Subcutaneous abdominal adipose tissue (tissue), 5 donors: ENCODE measurements around the gene VRK3.
"Not testable (repeated sequence)": the region's sequence is repeated elsewhere in the genome, so short reads cannot be mapped to it uniquely, and the experiment has no call there.

Source experiments
- H3K27ac ChIP-seq: one replicate; pipeline ENCODE4 v1.7.0; 2013; ENCODE audit warnings: low read depth, mild to moderate bottlenecking, inconsistent platforms, low read length, moderate library complexity
- H3K27me3 ChIP-seq, 5 donors: one replicate each; pipeline ENCODE4 v1.7.0; 2013; ENCODE audit warnings: low read length in 5 of 5, inconsistent platforms in 1 of 5; ENCODE audit not compliant: control insufficient read depth in 5 of 5, insufficient read depth in 4 of 5
- H3K36me3 ChIP-seq, 5 donors: one replicate each; pipeline ENCODE4 v1.7.0; 2013; ENCODE audit warnings: low read length in 5 of 5; ENCODE audit not compliant: control insufficient read depth in 5 of 5, insufficient read depth in 5 of 5
- H3K4me1 ChIP-seq, 5 donors: one replicate each; pipeline ENCODE4 v1.7.0; 2013; ENCODE audit warnings: low read length in 5 of 5, mild to moderate bottlenecking in 3 of 5, moderate library complexity in 1 of 5; ENCODE audit not compliant: control insufficient read depth in 5 of 5, insufficient read depth in 5 of 5
- H3K4me3 ChIP-seq, 5 donors: one replicate each; pipeline ENCODE4 v1.7.0; 2013; ENCODE audit warnings: low read length in 5 of 5, low read depth in 1 of 5
- H3K9ac ChIP-seq, 5 donors: one replicate each; pipeline ENCODE4 v1.7.0; 2013; ENCODE audit warnings: low read length in 5 of 5, mild to moderate bottlenecking in 4 of 5, moderate library complexity in 3 of 5
- H3K9me3 ChIP-seq, 5 donors: one replicate each; pipeline ENCODE4 v1.7.0; 2013; ENCODE audit warnings: low read length in 5 of 5; ENCODE audit not compliant: control insufficient read depth in 5 of 5
- donor health status: healthy.
- donor health status: healthy.
- donor health status: healthy.
- donor health status: healthy.
- donor health status: healthy.

VRK3 gene

DNA sequence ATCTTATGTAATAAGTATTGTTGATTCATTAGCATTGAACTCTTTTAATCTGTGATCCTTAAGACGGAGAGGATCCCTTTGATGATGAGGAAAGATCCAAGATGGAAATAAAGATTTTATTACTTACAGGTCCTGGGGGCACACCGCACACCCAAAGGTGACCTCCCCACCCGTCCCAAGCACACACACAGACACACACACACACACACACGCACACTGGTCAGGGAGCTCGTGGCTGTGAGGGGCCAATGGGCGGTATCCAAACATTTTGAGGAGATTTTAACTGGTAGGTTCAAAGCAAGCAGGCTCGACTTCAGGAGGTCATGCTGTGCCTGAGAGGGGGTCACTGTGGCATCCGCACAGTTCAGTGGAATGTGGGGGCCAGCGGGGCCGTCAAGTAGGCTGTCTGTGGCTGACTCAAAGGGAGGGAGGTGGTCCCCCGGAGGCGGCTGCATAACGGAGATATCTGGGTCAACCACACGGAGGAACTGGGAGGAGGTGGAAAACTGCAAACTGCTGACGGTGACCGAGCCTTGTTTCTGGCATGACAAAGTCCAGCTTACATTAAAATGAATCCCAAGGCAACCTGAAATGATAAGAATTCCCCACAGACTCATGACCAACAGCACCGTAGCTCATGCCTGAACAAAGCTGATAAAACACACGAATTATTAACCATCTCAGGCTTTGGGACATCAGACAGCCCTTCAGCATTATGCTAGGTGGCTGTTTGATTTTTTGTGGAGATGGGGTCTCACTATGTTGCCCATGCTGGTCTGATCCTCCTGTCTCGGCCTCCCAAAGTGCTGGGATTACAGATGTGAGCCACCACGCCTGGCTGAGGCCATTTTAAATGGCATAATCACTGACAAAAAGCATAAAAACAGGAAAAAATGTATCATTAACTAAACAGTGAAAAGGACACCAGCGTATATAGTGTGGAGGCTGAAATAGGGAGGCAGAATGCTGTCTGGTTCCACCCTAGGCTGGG is 43.3 kb downstream of the VRK3 start:
- no peak overlapping the region for H3K4me3 ChIP-seq

DNA sequence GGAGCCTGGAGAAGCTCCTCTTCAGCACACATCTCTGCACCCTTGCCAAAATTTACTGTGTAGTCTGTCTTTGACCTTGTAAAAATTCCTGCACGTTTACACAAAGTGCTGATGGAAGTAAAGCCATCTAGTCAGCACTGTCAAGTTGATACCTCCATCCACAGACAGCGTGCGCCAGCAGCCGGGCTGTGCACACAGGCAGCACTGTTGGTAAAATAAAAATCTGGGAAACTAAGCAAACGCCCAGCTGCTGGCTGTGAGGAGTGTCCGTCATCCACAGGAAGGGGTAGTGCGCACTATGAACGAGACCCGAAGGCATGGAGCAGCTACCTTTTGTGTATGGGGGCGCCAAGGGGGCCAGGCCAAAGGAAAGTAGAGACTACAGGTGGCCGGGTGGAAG is 46.8 kb downstream of the VRK3 start:
- H3K36me3 ChIP-seq: peaks cover 0 to 61% (median 56%) of the 10 kb centered on the region in 5 donors

More for the DNA sequence above, 43.3 kb downstream of the VRK3 start:
- Histone ChIP-seq H3K9me3 (no peaks in the 10 kb centered on the region), H3K4me1 (no peaks in the 10 kb centered on the region), H3K36me3 (peaks cover 3 to 75% (median 63%) of the 10 kb centered on the region in 5 donors), H3K27me3 (no peaks in the 10 kb centered on the region), H3K9ac (no peak overlapping the region), H3K27ac (no peak overlapping the region)

DNA sequence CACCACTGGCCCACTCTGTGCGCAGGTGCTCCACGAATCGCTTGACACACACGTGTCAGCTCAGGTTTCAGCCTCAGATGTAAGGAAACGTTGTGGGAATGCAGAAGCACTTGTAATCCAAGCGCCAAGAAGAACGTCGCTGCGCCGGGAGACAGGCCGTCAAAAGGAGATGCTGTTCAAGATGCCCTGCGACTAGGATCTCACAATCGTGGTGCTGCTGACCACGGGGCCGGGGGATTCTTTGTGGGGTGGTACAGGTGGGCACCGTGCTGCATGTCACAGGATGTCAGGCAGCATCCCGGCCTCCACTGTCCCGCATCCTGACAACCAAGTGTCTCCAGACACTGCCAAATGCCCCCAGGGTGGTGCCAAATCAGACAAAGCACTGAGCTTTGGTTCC is 47.3 kb downstream of the VRK3 start:
- Histone ChIP-seq H3K9me3 (no peaks in the 10 kb centered on the region), H3K4me1 (peaks cover 0 to 12% (median 3%) of the 10 kb centered on the region in 5 donors), H3K9ac (no peak overlapping the region), H3K27me3 (no peaks in the 10 kb centered on the region), H3K27ac (no peak overlapping the region), H3K4me3 (no peak overlapping the region), H3K36me3 (peaks cover 0 to 62% (median 56%) of the 10 kb centered on the region in 5 donors)

More for the DNA sequence above, 46.8 kb downstream of the VRK3 start:
- Histone ChIP-seq H3K27ac (no peak overlapping the region), H3K27me3 (no peaks in the 10 kb centered on the region), H3K9ac (no peak overlapping the region), H3K4me3 (no peak overlapping the region), H3K4me1 (peaks cover 0 to 8% (median under 1%) of the 10 kb centered on the region in 5 donors), H3K9me3 (no peaks in the 10 kb centered on the region)

DNA sequence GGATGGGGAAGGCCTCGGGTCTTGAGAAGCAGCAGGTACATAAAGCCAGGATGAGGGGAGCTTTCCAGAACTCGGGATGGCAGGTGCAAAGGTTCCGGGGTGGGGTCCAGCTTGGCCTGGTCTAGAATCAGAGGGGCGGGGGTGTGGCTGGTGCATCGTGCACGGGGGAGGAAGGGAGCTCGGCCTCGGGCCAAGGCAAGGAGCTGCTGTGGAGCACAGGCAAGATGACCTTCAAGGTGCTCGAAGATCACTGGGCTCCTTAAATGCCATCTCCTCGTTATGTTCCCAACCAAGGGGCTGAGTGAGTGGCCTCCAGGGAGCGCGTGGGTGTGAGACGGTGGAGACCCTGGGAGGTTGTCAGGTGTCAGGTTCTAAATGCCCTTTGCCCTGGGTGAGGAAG is 48.1 kb downstream of the VRK3 start:
- Histone ChIP-seq H3K36me3 (peaks cover 0 to 55% (median 52%) of the 10 kb centered on the region in 5 donors), H3K4me3 (no peak overlapping the region), H3K4me1 (peaks cover 0 to 17% (median 3%) of the 10 kb centered on the region in 5 donors), H3K9me3 (no peaks in the 10 kb centered on the region), H3K9ac (no peak overlapping the region), H3K27ac (no peak overlapping the region), H3K27me3 (no peaks in the 10 kb centered on the region)

DNA sequence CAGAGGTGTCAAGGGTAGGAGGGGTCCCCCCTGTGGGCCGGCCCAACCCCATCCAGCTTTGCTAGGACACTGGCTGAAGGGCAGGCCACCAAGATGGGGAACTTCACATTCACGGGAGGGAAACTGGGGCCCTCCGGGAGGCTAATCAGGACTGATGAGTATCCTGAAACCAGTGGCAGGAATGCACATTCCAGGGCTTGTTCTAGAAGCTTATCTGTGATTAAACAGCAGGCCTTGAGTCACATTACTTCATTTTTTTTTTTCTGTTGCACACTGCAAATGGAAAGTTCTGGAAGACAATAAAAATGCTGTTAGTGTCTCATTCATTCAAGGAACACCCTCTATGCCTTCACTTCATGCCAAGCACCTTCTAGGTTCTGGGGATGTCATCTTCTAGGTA is 48.7 kb downstream of the VRK3 start:
- Histone ChIP-seq H3K36me3 (peaks cover 0 to 49% (median 46%) of the 10 kb centered on the region in 5 donors), H3K27me3 (no peaks in the 10 kb centered on the region), H3K27ac (no peak overlapping the region), H3K4me1 (peaks cover 0 to 17% (median 3%) of the 10 kb centered on the region in 5 donors), H3K4me3 (no peak overlapping the region), H3K9ac (no peak overlapping the region), H3K9me3 (no peaks in the 10 kb centered on the region)

DNA sequence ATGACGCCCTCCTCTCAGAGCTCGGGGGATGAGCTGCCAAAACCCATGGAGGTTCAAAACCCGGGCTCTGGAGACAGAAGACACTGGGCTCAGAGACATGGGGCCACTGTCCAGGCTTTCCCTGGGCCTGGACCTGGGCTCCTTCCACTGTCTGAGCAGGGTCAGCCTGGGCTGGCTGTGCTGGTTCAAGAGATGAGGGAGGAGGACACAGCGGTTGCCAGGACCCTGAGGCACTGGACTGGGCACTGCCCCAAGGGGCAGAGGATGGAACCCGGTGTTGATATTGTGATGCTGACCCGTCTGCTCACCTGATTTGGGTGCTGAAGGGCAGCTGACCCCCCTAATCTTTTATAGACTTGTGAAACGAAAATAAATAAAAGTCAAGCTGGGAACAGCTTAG is 50.1 kb downstream of the VRK3 start:
- Histone ChIP-seq H3K9ac (no peak overlapping the region), H3K4me1 (peaks cover 0 to 17% (median 3%) of the 10 kb centered on the region in 5 donors), H3K27me3 (no peaks in the 10 kb centered on the region), H3K27ac (no peak overlapping the region), H3K4me3 (no peak overlapping the region), H3K9me3 (no peaks in the 10 kb centered on the region), H3K36me3 (peaks cover 0 to 44% (median 38%) of the 10 kb centered on the region in 5 donors)

DNA sequence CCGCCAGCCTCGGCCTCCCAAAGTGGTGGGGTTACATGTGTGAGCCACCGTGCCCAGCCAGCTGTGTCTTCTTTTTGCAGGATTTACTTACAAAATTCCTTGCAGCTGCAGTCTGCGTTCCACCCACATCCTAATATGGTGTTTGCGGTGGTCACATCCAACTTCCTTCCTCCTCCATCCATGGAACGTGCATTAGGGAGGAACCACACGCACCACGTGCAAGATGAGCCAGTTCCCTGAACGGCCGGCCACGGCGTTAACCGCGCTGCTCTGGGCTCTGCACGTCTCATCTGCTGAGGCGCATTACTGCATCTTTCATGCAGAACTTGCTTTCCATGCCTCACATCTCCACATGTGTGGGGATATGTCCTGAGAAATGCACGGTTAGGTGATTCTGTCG is 51.2 kb downstream of the VRK3 start:
- Histone ChIP-seq H3K9me3 (no peaks in the 10 kb centered on the region), H3K27me3 (peaks cover 1 to 4% (median 3%) of the 10 kb centered on the region in 5 donors), H3K4me1 (peaks cover 1 to 21% (median 3%) of the 10 kb centered on the region in 5 donors), H3K36me3 (peaks cover 0 to 40% (median 34%) of the 10 kb centered on the region in 5 donors), H3K4me3 (no peak overlapping the region), H3K27ac (no peak overlapping the region), H3K9ac (no peak overlapping the region)

DNA sequence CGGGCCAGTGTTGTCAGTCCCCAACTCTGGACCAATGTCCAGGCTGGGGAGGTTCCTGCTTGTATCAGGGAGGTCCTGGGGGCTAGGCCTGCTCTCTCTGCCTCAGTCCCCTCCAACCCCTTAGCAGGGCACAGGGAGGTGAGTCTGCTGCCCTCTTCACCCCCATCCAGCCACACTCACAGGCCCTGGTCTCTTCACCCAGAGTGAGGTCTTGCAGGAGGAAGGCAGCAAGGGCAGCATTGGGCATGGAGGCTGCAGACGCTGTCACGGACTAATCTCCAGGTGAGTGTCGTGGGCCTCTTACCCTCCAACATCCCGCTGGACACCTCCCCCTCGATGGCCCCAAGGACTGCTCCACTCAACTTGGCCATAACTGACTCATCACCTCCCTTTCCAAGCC is 52.3 kb downstream of the VRK3 start:
- peaks cover 0 to 29% (median 23%) of the 10 kb centered on the region in 5 donors for H3K36me3 ChIP-seq
- no peak overlapping the region for H3K27ac ChIP-seq
- H3K27me3 ChIP-seq: peaks cover 5 to 9% (median 9%) of the 10 kb centered on the region in 5 donors
- H3K9ac ChIP-seq: no peak overlapping the region
- H3K9me3 ChIP-seq: no peaks in the 10 kb centered on the region
- no peak overlapping the region for H3K4me3 ChIP-seq
- peaks cover 2 to 24% (median 3%) of the 10 kb centered on the region in 5 donors for H3K4me1 ChIP-seq

DNA sequence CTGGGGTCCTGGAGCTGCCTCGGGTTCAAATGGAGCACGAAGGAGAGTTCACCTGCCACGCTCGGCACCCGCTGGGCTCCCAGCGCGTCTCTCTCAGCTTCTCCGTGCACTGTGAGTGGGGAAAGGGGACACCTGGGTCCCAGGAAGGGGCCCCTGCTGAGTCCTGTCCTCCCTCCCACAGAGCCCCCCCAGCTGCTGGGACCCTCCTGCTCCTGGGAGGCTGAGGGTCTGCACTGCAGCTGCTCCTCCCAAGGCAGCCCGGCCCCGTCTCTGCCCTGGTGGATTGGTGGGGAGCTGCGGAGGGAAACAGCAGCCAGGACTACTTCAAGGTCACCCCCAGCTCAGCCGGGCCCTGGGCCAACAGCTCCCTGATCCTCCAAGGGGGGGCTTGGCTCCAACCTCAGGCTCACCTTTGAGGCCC is 53.2 kb downstream of the VRK3 start:
- Histone ChIP-seq H3K27me3 (peaks cover 5 to 11% (median 9%) of the 10 kb centered on the region in 5 donors), H3K4me1 (peaks cover 2 to 26% (median 5%) of the 10 kb centered on the region in 5 donors), H3K27ac (no peak overlapping the region), H3K9ac (no peak overlapping the region), H3K36me3 (peaks cover 0 to 22% (median 16%) of the 10 kb centered on the region in 5 donors), H3K9me3 (no peaks in the 10 kb centered on the region), H3K4me3 (no peak overlapping the region)

DNA sequence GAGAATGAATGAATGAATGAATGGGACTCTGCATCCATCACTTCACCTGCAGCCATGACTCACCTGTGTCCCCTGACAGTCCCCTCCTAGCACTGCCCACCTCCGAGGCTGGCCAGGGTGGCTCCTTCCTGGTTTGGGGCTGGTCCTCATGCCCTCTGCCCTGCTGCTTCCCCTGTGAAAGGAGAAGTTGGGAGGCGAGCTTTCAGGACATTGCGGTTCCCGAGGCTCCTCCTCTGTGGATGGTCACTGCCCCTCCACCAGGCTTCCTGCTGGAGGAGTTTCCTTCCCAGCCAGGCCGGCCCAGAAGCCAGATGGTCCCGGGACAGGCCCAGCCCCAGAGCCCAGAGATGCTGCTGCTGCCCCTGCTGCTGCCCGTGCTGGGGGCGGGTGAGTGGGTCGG is 55.8 kb downstream of the VRK3 start:
- H3K27me3 ChIP-seq: peaks cover 5 to 12% (median 9%) of the 10 kb centered on the region in 5 donors
- H3K9ac ChIP-seq, H3K4me3 ChIP-seq, H3K36me3 ChIP-seq, H3K27ac ChIP-seq, H3K9me3 ChIP-seq: not testable (repeated sequence)
- peaks cover 2 to 31% (median 6%) of the 10 kb centered on the region in 5 donors for H3K4me1 ChIP-seq
